Measurements from ENCODE around the gene IFT74.

Gene IFT74

GRCh38 chr9:27042476-27042875 lies 86.3 kb downstream of the IFT74 start:
- TF ChIP-seq CTCF (IDR thresholded peaks at IDR 0.05; ENCODE audit: unreplicated experiment in 3 of 3), result no peak
- Mint-ChIP-seq H3K4me3 (no peak overlapping the region), H3K36me3 (ENCODE audit: low read depth) (peaks cover 4% of the 10 kb centered on the region), H3K9me3 (no peaks in the 10 kb centered on the region), H3K27me3 (ENCODE audit: low read depth) (no peaks in the 10 kb centered on the region), H3K4me1 (peaks cover 20% of the 10 kb centered on the region), H3K27ac (no peak overlapping the region)

- no peak overlapping the region for H3K27ac Mint-ChIP-seq
- peaks cover 20% of the 10 kb centered on the region for H3K4me1 Mint-ChIP-seq
- H3K4me3 Mint-ChIP-seq, result no peak overlapping the region
- H3K9me3 Mint-ChIP-seq, result no peaks in the 10 kb centered on the region
- no peaks in the 10 kb centered on the region for H3K36me3 Mint-ChIP-seq (ENCODE audit: low read depth)
- H3K27me3 Mint-ChIP-seq (ENCODE audit: low read depth), result no peaks in the 10 kb centered on the region
- TF ChIP-seq CTCF (IDR thresholded peaks at IDR 0.05; ENCODE audit: unreplicated experiment in 3 of 3), result no peak
Measured at GRCh38 chr9:27043176-27043575, 87.0 kb downstream of the IFT74 start.

GRCh38 chr9:27047136-27047535 lies 90.9 kb downstream of the IFT74 start:
- Mint-ChIP-seq H3K36me3 (ENCODE audit: low read depth) (peaks cover 27% of the 10 kb centered on the region), H3K9me3 (no peaks in the 10 kb centered on the region), H3K4me3 (no peak overlapping the region), H3K27me3 (ENCODE audit: low read depth) (no peaks in the 10 kb centered on the region), H3K4me1 (peaks cover 4% of the 10 kb centered on the region), H3K27ac (no peak overlapping the region)
- TF ChIP-seq CTCF (IDR thresholded peaks at IDR 0.05; ENCODE audit: unreplicated experiment in 3 of 3), result no peak

GRCh38 chr9:27053369-27054022 lies 97.3 kb downstream of the IFT74 start:
- H3K27me3 Mint-ChIP-seq (ENCODE audit: low read depth), result no peaks in the 10 kb centered on the region
- H3K27ac Mint-ChIP-seq, result no peak overlapping the region
- H3K9me3 Mint-ChIP-seq, result no peaks in the 10 kb centered on the region
- TF ChIP-seq CTCF (IDR thresholded peaks at IDR 0.05; ENCODE audit: unreplicated experiment in 3 of 3), result no peak
- no peak overlapping the region for H3K4me3 Mint-ChIP-seq
- H3K4me1 Mint-ChIP-seq, result no peaks in the 10 kb centered on the region
- H3K36me3 Mint-ChIP-seq (ENCODE audit: low read depth), result peaks cover 46% of the 10 kb centered on the region

GRCh38 chr9:27054125-27054524 lies 97.9 kb downstream of the IFT74 start:
- H3K27me3 Mint-ChIP-seq (ENCODE audit: low read depth), result no peaks in the 10 kb centered on the region
- H3K4me3 Mint-ChIP-seq, result no peak overlapping the region
- H3K36me3 Mint-ChIP-seq (ENCODE audit: low read depth), result peaks cover 47% of the 10 kb centered on the region
- no peaks in the 10 kb centered on the region for H3K4me1 Mint-ChIP-seq
- no peak for TF ChIP-seq CTCF (IDR thresholded peaks at IDR 0.05; ENCODE audit: unreplicated experiment in 3 of 3)
- no peaks in the 10 kb centered on the region for H3K9me3 Mint-ChIP-seq
- no peak overlapping the region for H3K27ac Mint-ChIP-seq

- no peaks in the 10 kb centered on the region for H3K9me3 Mint-ChIP-seq
- H3K4me3 Mint-ChIP-seq, result no peak overlapping the region
- no peaks in the 10 kb centered on the region for H3K27me3 Mint-ChIP-seq (ENCODE audit: low read depth)
Measured at GRCh38 chr9:27054841-27055240, 98.6 kb downstream of the IFT74 start.

More at GRCh38 chr9:27054841-27055240, 98.6 kb downstream of the IFT74 start:
- H3K27ac Mint-ChIP-seq, result no peak overlapping the region
- peaks cover 45% of the 10 kb centered on the region for H3K36me3 Mint-ChIP-seq (ENCODE audit: low read depth)
- no peaks in the 10 kb centered on the region for H3K4me1 Mint-ChIP-seq
- no peak for TF ChIP-seq CTCF (IDR thresholded peaks at IDR 0.05; ENCODE audit: unreplicated experiment in 3 of 3)
